T-helper 2 cell (primary cell): ENCODE measurements around the gene FBXO31.

ENCODE experiments used
- DNase-seq, 5 experiments: peaks; one replicate each; pipeline versions ENCODE4 v3.0.0 to v3.0.0-alpha.2; 2012 to 2022

The FBXO31 gene

GRCh38 chr16:87304951-87305350, 78.6 kb downstream of the FBXO31 start:
- no peak for DNase-seq

- no peak for DNase-seq
These were observed 79.5 kb downstream of the FBXO31 start for GRCh38 chr16:87303962-87304521.

GRCh38 chr16:87303431-87303930, 80.1 kb downstream of the FBXO31 start:
- DNase-seq, result peak in 1 of 5 experiments; percentile 65

GRCh38 chr16:87298857-87299465, 84.6 kb downstream of the FBXO31 start:
- no peak for DNase-seq

GRCh38 chr16:87297918-87298631, 85.5 kb downstream of the FBXO31 start:
- DNase-seq, result peak in 1 of 5 experiments; percentile 37

GRCh38 chr16:87297407-87297806, 86.2 kb downstream of the FBXO31 start:
- no peak for DNase-seq

GRCh38 chr16:87295661-87296531, 87.7 kb downstream of the FBXO31 start:
- no peak for DNase-seq

- DNase-seq, result peak in 1 of 5 experiments; percentile 65
These were observed 88.3 kb downstream of the FBXO31 start for GRCh38 chr16:87295259-87295658.

- DNase-seq, result no peak
These were observed 89.6 kb downstream of the FBXO31 start for GRCh38 chr16:87293990-87294389.

GRCh38 chr16:87291944-87292343, 91.6 kb downstream of the FBXO31 start:
- DNase-seq, result no peak

- no peak for DNase-seq
These were observed 94.7 kb downstream of the FBXO31 start for GRCh38 chr16:87288753-87289362.

GRCh38 chr16:87286839-87287626, 96.5 kb downstream of the FBXO31 start:
- DNase-seq, result no peak

GRCh38 chr16:87284183-87284582, 99.4 kb downstream of the FBXO31 start:
- no peak for DNase-seq

- DNase-seq, result no peak
These were observed 104.4 kb downstream of the FBXO31 start for GRCh38 chr16:87279094-87279658.

- DNase-seq, result peak in 1 of 5 experiments; percentile 74
These were observed 105.1 kb downstream of the FBXO31 start for GRCh38 chr16:87278191-87279093.
